Panc1 (cell line): ENCODE data around the gene TCOF1. TPM values are rescaled to one million over a fixed set of nuclear protein-coding genes. Genes with fewer than 3 reads are reported as not detected.
A peak's percentile ranks its signal among the peaks of the same experiment; 100 is the strongest.

Experiments used
- ATAC-seq: fragments of 200-7000 bp; cut with Tn5 transposase; 2 replicates; pipeline ENCODE4 v1.9.1; 2020; ENCODE audit warnings: mild to moderate bottlenecking, moderate library complexity
- BruUV-seq: library from RNA; stranded (reverse); fragments of 400-500 nt; replicated peaks from 2 replicates; lab custom pipeline; 2021; lab: Mats Ljungman, UMichigan
- CTCF ChIA-PET: fragments of 300-600 bp; sonication (Branson Sonifier 250); formaldehyde crosslinking; loops from one replicate; lab custom pipeline; 2022; ENCODE audit warnings: antibody characterized with exemption; lab: Charles Lee
- POLR2A ChIA-PET: fragments of 300-600 bp; sonication (Branson Sonifier 250); formaldehyde crosslinking; loops from one replicate; lab custom pipeline; 2022; ENCODE audit warnings: antibody characterized with exemption; lab: Charles Lee
- DNase-seq: peaks from one replicate; pipeline ENCODE4 v3.0.0-alpha.2; 2010; ENCODE audit warnings: low read depth, low spot score
- H3K27ac ChIP-seq: 2 replicates; pipeline ENCODE4 v1.5.1; 2011; ENCODE audit warnings: mild to moderate bottlenecking, low read length, inconsistent platforms
- H3K27me3 ChIP-seq: fragments of 200-500 bp; sonication (Bioruptor generic); 2 replicates; pipeline ENCODE4 v1.6.0; 2014; ENCODE audit warnings: low read length, inconsistent platforms; ENCODE audit not compliant: control insufficient read depth, insufficient read depth
- H3K36me3 ChIP-seq: fragments of 200-500 bp; sonication (Bioruptor generic); 2 replicates; pipeline ENCODE4 v1.5.1; 2014; ENCODE audit warnings: inconsistent platforms, mild to moderate bottlenecking, low read length, moderate library complexity; ENCODE audit not compliant: control insufficient read depth, insufficient read depth
- H3K4me1 ChIP-seq: 2 replicates; pipeline ENCODE4 v1.5.1; 2011; ENCODE audit warnings: inconsistent platforms, mild to moderate bottlenecking, low read length, moderate library complexity; ENCODE audit not compliant: control insufficient read depth, insufficient read depth
- H3K4me3 ChIP-seq, 2 experiments: 2 replicates each; pipeline ENCODE4 v1.5.1; 2011 to 2012; ENCODE audit warnings: low read depth in 2 of 2, low read length in 2 of 2, mild to moderate bottlenecking in 2 of 2, inconsistent platforms in 1 of 2, moderate library complexity in 1 of 2
- H3K9me3 ChIP-seq: fragments of 200-500 bp; sonication (Bioruptor generic); 2 replicates; pipeline ENCODE4 v1.5.1; 2014; ENCODE audit warnings: low read depth, mild to moderate bottlenecking, inconsistent platforms, low read length, moderate library complexity; ENCODE audit not compliant: control insufficient read depth, insufficient read depth
- POLR2AphosphoS5 ChIP-seq: IDR thresholded peaks from 2 replicates; pipeline ENCODE4 v1.6.1; 2012; ENCODE audit warnings: mild to moderate bottlenecking, low read depth, low read length, moderate library complexity
- SIN3A ChIP-seq: IDR thresholded peaks from 2 replicates; pipeline ENCODE4 v1.6.1; 2012; ENCODE audit warnings: low read depth, mild to moderate bottlenecking, low read length, moderate library complexity, borderline replicate concordance; ENCODE audit not compliant: insufficient read depth
- TCF7L2 ChIP-seq: IDR thresholded peaks from 2 replicates; pipeline ENCODE4 v1.6.1; 2011; ENCODE audit warnings: mild to moderate bottlenecking, low read depth, low read length, inconsistent platforms
- in situ Hi-C: cut with HindIII; loops from 2 replicates; pipeline ENCODE4 v1.10.0; 2016; ENCODE audit warnings: low sequenced_read_pairs, low pct_unique_long_range_greater_than_20kb
- intact Hi-C: fragments of 100-400 bp; cut with micrococcal nuclease; formaldehyde crosslinking; loops from one replicate; pipeline ENCODE4 v1.10.0; 2022; ENCODE audit not compliant: unreplicated experiment
- total RNA-seq: library from RNA; stranded (reverse); gene quantifications from one replicate; pipeline ENCODE4 v1.2.1, GENCODE V29; 2021; ENCODE audit not compliant: unreplicated experiment
- TF ChIP-seq, protein P1 (sequence below): fragments of 450-650 bp; IDR thresholded peaks from 2 replicates; pipeline ENCODE4 v1.5.1; 2017; ENCODE audit warnings: mild to moderate bottlenecking
- TF ChIP-seq, protein P2 (sequence below), 2 experiments: IDR thresholded peaks; 2 replicates each; pipeline ENCODE4 v1.6.1; 2011 to 2012; ENCODE audit warnings: low read depth in 2 of 2, control low read depth in 1 of 2, low read length in 1 of 2, mild to moderate bottlenecking in 1 of 2, moderate library complexity in 1 of 2; ENCODE audit not compliant: insufficient read depth in 1 of 2

TCOF1 gene
- total RNA-seq, 1 experiment from 2014 or later = 92.8 TPM

DNA sequence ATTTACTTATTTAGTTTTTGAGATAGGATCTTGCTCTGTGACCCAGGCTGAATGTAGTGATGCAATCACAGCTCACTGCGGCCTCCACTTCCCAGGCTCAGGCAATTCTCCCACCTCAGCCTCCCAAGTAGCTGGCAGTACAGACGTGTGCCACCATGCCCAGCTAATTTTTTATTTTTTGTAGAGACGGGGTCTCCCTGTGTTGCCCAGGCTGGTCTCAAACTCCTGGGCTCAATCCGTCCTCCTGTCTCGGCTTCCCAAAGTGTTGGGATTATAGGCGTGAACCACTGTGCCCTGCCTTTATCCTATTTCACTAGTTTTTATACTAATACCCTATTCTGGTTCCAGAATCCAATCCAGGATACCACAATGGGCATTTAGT lies 85.2 kb downstream of the TCOF1 start:
- peaks cover 26% of the 10 kb centered on the region for H3K36me3 ChIP-seq
- no TSS peak for BruUV-seq
- no peaks in the 10 kb centered on the region for H3K27me3 ChIP-seq
- CTCF ChIA-PET = no interaction called here
- 0 out of 2 replicates have a peak overlapping the region, but pooled peaks have one; percentile 11 for H3K27ac ChIP-seq
- TF ChIP-seq SIN3A (no peak), POLR2AphosphoS5 (peak; percentile 70)
- peak; percentile 35 for ATAC-seq
- no peak overlapping the region for H3K4me3 ChIP-seq
- H3K4me1 ChIP-seq = peaks cover 21% of the 10 kb centered on the region
- no peaks in the 10 kb centered on the region for H3K9me3 ChIP-seq
- no peak for DNase-seq
- POLR2A ChIA-PET = interaction anchor here (0.6 to 0.7 kb wide), 2 partner anchors 51 to 262 kb away, joined by 3 read pairs; no protein-coding TSS in a partner anchor
- intact Hi-C loops (no loop called here), in situ Hi-C loops (no loop called here)

DNA sequence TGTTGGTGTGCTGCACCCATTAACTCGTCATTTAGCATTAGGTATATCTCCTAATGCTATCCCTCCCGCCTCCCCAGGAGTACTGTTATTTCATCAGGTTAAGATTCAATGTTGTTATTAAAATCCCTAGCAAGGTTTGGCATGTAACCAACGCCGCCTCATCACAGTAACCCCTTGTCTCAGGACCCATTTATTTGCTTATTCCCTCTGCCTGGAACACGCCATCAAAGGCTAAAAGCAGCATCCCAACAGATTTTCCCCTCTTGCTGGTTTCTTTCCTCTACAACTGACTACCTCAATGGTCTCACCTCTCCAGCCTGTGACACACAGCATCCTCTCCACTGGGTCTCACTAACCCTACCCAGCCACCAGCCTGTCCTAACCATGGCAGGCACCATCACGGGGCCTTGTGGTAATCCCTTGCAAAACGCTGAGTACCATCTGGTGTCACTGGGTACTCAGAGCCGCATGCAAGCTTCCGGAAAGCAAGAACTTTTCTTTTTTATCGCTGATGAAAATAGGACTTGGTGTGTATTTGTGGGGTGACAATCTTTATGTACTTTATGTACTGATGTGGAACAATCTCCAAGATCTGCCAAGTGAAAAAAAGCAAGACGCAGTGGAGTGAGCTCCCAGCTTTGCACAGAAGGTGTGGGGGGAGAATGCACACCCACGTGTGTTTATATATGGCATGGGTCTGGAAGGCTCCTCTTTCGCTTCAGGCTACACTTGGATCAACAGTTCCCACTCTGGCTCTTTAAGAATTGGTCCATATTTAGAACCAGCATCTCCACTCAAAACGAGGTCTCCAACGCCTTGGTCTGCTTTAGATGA lies 86.0 kb downstream of the TCOF1 start:
- TF ChIP-seq TCF7L2 = no peak
- no peak for TF ChIP-seq SIN3A
- TF ChIP-seq, protein P1, sequence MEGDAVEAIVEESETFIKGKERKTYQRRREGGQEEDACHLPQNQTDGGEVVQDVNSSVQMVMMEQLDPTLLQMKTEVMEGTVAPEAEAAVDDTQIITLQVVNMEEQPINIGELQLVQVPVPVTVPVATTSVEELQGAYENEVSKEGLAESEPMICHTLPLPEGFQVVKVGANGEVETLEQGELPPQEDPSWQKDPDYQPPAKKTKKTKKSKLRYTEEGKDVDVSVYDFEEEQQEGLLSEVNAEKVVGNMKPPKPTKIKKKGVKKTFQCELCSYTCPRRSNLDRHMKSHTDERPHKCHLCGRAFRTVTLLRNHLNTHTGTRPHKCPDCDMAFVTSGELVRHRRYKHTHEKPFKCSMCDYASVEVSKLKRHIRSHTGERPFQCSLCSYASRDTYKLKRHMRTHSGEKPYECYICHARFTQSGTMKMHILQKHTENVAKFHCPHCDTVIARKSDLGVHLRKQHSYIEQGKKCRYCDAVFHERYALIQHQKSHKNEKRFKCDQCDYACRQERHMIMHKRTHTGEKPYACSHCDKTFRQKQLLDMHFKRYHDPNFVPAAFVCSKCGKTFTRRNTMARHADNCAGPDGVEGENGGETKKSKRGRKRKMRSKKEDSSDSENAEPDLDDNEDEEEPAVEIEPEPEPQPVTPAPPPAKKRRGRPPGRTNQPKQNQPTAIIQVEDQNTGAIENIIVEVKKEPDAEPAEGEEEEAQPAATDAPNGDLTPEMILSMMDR = no peak
- TF ChIP-seq POLR2AphosphoS5 = 0 out of 2 replicates have a peak, but pooled peaks have one; percentile 0
- Histone ChIP-seq H3K4me1 (peaks cover 28% of the 10 kb centered on the region), H3K27me3 (no peaks in the 10 kb centered on the region), H3K36me3 (peaks cover 33% of the 10 kb centered on the region), H3K4me3 (no peak overlapping the region), H3K27ac (no peak overlapping the region), H3K9me3 (no peaks in the 10 kb centered on the region)
- no TSS peak for BruUV-seq
- CTCF ChIA-PET = no interaction called here
- intact Hi-C loops (no loop called here), in situ Hi-C loops (no loop called here)
- DNase-seq (no peak), ATAC-seq (peak; percentile 30; the same call in 1 of the 2 replicates)
- POLR2A ChIA-PET = no interaction called here

DNA sequence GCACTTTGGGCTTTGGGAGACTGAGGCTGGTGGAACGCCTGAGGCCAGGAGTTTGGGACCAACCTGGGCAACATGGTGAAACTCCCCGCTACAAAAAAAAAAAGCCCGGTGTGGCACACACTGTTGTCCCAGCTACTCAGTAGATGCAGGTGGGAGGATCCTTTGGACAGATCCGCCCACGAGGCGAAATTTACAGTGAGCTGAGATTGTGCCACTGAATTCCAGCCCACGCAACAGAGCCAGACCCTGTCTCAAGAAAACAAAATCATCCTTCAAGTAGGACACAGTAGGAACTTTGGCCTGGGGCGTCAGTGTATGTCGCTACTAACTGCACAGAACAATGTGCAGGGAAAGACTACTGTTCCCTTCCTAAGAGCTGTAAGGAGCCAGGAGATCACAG lies 87.3 kb downstream of the TCOF1 start:
- ATAC-seq = no peak
- Histone ChIP-seq H3K36me3 (peaks cover 40% of the 10 kb centered on the region), H3K4me3 (no peak overlapping the region), H3K27me3 (no peaks in the 10 kb centered on the region), H3K4me1 (peaks cover 28% of the 10 kb centered on the region), H3K9me3 (no peaks in the 10 kb centered on the region), H3K27ac (no peak overlapping the region)
- no peak for DNase-seq
- POLR2A ChIA-PET = no interaction called here
- intact Hi-C loops (no loop called here), in situ Hi-C loops (no loop called here)
- BruUV-seq = no TSS peak
- CTCF ChIA-PET = interaction anchor here (1.1 kb wide), 1 partner anchor 9 kb away, joined by 3 read pairs; no protein-coding TSS in a partner anchor
- no peak for TF ChIP-seq SIN3A
- TF ChIP-seq, protein P2, sequence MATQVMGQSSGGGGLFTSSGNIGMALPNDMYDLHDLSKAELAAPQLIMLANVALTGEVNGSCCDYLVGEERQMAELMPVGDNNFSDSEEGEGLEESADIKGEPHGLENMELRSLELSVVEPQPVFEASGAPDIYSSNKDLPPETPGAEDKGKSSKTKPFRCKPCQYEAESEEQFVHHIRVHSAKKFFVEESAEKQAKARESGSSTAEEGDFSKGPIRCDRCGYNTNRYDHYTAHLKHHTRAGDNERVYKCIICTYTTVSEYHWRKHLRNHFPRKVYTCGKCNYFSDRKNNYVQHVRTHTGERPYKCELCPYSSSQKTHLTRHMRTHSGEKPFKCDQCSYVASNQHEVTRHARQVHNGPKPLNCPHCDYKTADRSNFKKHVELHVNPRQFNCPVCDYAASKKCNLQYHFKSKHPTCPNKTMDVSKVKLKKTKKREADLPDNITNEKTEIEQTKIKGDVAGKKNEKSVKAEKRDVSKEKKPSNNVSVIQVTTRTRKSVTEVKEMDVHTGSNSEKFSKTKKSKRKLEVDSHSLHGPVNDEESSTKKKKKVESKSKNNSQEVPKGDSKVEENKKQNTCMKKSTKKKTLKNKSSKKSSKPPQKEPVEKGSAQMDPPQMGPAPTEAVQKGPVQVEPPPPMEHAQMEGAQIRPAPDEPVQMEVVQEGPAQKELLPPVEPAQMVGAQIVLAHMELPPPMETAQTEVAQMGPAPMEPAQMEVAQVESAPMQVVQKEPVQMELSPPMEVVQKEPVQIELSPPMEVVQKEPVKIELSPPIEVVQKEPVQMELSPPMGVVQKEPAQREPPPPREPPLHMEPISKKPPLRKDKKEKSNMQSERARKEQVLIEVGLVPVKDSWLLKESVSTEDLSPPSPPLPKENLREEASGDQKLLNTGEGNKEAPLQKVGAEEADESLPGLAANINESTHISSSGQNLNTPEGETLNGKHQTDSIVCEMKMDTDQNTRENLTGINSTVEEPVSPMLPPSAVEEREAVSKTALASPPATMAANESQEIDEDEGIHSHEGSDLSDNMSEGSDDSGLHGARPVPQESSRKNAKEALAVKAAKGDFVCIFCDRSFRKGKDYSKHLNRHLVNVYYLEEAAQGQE (IDR thresholded peaks at IDR 0.05; ENCODE audit: insufficient read depth in 1 of 2, low read depth in 2 of 2, low read length in 1 of 2) = no peak
- TF ChIP-seq, protein P1 = no peak
- no peak for TF ChIP-seq POLR2AphosphoS5
- TF ChIP-seq TCF7L2 = no peak
